GM21717 (cell line): ENCODE data around the gene SOX30.

Experiments
- ATAC-seq: cut with Tn5 transposase; IDR thresholded peaks from one replicate; pipeline ENCODE4 v1.9.1; 2021; ENCODE audit warnings: mild to moderate bottlenecking, moderate library complexity; ENCODE audit not compliant: unreplicated experiment

Gene SOX30

DNA sequence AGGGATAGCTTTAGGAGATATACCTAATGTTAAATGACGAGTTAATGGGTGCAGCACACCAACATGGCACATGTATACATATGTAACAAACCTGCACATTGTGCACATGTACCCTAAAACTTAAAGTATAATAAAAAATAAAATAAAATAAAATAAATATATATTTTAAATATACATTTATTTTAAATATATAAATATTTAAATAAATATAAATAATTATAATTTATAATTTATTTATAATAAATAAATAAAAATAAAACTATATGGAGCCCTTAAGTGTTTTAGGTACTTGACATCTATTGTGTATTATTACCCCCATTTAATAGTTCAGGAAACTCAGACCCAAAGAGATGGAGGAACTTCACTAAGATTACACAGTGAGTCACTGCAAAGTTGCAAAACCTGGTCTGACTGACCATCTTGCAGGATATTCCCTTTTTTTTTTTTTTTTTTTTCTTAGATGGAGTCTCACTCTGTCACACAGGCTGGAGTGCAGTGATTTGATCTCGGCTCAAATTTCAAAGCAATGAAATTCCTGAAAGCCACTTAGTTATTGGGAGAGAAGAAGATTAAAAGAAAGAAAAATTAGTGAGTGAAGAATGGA, 13.3 kb upstream of the SOX30 start:
- ATAC-seq: no peak

- ATAC-seq: no peak
Measured at GRCh38 chr5:157659868-157660660, 7.8 kb upstream of the SOX30 start.

- no peak for ATAC-seq
Measured at GRCh38 chr5:157658893-157659292, 6.7 kb upstream of the SOX30 start.

DNA sequence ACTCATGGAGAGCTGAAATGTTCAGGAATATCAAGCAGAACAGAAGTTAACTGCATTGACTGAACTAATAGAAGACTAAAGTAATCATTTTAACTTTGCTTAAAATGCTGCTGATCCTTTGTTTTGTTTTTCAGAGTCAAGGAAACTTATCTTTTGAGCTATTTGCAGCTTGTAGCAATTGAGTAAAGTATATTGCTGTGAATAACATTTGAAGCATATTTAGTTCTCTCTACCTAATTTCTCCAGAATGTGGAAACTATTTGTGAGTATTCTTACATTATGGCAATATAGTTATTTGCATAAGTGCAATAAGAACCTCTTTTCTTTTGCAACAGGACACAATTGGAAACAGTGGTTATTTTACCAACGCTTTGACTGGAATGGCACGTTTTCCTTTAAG, 5.3 kb upstream of the SOX30 start:
- ATAC-seq: no peak

DNA sequence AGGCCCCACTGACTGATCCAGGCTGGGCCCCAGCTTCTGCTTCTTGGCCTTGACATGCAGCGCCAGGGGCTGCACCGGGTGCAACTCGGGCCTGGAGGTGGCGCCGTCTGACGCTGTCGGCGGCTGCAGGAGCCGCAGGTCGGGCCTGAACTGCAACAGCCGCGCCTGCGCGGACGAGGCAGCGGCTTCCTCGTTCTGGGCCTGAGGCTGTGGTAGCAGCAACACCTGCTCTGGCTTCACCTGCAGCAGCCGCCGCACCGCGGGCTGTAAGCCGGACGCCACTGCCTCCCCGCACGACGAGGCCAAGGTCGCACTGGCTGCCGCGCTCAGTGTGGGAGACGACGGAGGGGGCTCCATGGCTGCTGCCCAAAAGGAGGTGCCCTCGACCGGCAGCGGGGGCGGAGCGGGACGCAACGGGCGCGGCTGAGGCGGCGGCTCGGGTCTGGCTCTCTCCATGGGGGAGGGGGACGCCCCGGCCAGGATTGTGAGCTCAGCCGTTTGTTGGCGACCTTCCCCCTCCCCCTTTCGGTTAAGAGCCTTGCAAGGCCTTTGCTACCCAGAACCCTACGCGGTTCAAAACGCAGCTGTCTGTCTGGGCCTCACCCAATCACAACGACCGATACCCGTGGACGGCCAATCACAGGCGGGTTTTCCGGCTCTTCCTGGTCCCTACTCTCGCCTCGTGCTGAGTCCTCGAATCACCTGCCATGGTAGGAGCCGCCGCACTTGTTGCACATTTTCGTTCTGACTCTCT, 438 bp downstream of the SOX30 start:
- ATAC-seq: no peak

DNA sequence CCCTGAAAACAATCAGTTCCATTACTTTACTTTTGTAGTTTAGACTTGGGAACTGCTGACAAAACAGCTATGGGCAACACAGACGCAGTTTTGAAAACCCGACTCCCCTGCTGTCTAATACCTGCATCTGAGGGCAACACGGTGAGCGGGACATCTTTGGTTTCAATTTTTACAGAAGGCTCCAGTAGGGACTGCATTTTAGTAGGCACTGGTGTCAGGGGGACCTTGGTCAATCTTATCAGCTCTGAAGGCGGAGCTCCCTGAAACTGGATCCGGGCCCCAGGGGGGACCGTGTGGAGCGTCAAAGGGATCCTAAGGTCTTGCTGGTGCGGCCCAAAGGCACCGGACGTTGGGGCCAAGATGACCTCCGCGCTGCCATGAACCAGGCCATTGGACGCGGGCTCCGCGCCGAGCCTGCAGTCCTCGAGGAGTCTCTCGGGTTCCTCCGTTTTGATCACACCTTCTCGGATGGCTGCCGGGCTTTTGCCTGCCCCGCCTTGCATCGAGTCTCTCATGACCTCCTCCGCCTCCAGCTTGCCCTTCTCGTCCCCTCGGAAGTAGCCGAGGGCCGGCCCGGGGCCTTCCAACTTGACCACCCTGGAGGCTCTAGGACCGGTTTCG, 1.1 kb downstream of the SOX30 start:
- no peak for ATAC-seq

- ATAC-seq: no peak
Measured at GRCh38 chr5:157649101-157649500, 3.1 kb downstream of the SOX30 start.

DNA sequence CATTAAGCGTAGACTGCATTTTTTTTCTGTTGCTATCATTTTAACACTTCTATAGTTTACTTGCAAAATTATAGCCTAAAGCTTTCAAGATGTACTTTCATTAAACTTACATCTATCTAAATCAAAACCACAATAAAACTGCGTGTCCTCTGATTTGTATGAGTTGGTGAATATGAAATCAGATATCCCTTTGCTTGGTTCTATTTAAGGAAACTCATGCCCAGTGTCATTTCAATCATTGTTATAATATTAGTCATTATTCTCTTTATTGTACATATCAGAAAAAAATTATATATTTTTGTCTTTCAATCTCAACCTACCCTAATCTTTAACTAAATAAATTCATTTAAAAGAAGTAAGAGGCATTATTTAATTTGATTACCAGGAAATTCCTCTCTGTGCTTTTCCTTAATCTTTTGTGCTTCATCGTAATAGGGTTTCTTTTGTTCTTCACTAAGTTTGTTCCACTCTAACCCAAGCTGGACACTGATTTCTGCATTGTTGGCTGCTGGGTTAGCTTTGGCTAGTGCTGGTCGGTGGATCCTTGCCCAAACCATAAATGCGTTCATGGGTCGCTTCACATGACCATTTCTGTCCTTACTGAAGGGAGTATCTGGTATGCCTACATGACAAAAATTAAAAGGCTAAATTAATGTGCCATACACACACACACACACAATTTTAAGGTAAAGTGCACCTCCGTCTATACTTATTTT, 3.8 kb downstream of the SOX30 start:
- ATAC-seq: no peak

GRCh38 chr5:157640406-157641066, 11.7 kb downstream of the SOX30 start:
- ATAC-seq: no peak

- ATAC-seq: no peak
Measured at GRCh38 chr5:157630341-157630740, 21.9 kb downstream of the SOX30 start.

- no peak for ATAC-seq
Measured at GRCh38 chr5:157626831-157627230, 25.4 kb downstream of the SOX30 start.

DNA sequence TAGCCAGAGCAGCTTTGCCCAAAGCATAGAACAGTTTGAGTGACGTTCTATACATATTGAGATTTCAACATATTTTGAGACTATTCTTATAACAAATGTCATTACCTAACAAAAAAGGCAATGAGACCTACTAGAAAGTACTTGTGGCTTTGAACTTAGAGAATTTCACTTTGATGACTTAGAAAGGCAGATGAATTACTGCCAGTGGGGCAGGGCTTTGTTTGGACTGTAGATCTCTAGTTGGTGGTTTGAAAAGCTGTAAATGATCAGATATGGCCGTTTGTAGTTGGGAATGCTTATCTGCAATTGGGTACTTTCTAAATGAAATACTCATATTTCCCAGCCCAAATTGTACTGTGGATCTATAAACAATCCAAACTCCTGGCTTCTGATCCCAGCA, 28.1 kb downstream of the SOX30 start:
- no peak for ATAC-seq

GRCh38 chr5:157620776-157621175, 31.5 kb downstream of the SOX30 start:
- no peak for ATAC-seq

GRCh38 chr5:157618191-157618765, 34.0 kb downstream of the SOX30 start:
- ATAC-seq: no peak

- ATAC-seq: no peak
Measured at GRCh38 chr5:157616785-157617184, 35.5 kb downstream of the SOX30 start.

GRCh38 chr5:157613385-157614245, 38.6 kb downstream of the SOX30 start:
- no peak for ATAC-seq

DNA sequence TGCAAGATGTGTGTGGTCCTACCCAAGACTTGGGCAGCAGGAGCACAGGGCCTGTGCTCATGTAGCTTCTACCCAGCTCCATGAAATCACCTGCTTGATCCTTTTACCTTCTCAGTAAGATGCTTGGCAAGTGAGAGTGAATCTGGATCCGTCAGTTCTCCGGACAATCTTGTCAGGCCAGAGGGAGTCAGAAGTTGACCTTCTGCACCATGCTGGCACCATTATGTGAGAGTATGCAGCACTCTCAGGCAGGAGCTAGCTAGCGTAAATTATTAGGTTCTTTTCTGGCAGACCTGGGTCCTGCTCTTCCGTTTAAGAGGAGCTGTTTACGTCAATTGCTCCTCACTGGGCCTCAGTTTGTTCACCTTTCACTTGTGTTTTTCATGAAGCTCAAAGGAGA, 39.7 kb downstream of the SOX30 start:
- ATAC-seq: no peak

GRCh38 chr5:157611571-157612476, 40.4 kb downstream of the SOX30 start:
- peak; percentile 74 for ATAC-seq
